Stimulated activated CD4-positive, alpha-beta T cell treated with anti-CD3 and anti-CD28 coated beads, Interleukin-15, amount 100 ng/mL, for 1 hour (primary cell): ENCODE data around the gene FBN3.
"Not testable (repeated sequence)": the region's sequence is repeated elsewhere in the genome, so short reads cannot be mapped to it uniquely, and the experiment has no call there.

Experiments
- DNase-seq, 2 donors: peaks; one replicate each; pipeline ENCODE4 v3.0.0-alpha.2; 2020; ENCODE audit warnings: low read depth in 1 of 2, low spot score in 1 of 2

The FBN3 gene

DNA sequence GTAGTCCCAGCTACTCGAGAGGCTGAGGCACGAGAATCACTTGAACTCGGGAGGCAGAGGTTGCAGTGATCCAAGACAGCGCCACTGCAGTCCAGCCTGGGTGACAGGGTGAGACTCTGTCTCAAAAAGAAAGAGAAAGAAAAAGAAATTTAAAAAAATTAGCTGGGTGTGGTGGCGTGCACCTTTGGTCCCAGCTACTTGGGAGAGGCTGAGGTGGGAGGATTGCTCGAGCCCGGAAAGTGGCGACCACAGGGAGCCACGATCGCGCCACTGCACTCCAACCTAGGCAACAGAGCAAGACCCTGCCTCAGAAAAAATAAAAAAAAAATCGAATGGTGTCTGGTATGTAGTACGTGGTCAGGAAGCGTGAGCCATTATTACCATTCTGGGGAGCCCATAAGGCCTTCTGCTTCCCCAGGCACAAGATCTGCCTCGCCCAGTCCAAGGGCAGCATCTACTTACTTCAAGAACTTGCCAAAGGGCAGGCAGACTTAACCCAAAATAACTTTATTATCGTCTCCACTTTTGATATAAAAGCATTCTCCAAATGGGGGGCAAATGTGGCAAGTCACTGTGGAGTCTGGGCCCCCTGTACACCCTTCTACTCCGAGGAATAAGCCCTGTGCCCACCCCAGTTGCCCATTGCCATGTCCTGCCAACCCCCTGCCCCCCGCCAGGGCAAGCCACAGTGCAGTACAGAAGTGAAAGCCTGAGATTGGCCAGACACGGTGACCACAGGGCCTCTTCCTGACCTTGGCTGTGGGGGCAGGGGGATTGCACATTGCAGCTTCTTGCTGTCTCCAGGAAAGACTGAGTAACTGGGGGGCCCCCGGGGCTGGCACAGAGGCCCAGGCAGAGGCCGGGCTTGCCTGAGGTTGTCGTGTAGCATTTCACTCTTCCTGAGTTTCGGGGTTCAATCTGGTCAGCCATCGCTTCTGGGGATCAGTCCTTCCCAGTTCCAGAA is 84.2 kb downstream of the FBN3 start:
- no peak for DNase-seq

DNA sequence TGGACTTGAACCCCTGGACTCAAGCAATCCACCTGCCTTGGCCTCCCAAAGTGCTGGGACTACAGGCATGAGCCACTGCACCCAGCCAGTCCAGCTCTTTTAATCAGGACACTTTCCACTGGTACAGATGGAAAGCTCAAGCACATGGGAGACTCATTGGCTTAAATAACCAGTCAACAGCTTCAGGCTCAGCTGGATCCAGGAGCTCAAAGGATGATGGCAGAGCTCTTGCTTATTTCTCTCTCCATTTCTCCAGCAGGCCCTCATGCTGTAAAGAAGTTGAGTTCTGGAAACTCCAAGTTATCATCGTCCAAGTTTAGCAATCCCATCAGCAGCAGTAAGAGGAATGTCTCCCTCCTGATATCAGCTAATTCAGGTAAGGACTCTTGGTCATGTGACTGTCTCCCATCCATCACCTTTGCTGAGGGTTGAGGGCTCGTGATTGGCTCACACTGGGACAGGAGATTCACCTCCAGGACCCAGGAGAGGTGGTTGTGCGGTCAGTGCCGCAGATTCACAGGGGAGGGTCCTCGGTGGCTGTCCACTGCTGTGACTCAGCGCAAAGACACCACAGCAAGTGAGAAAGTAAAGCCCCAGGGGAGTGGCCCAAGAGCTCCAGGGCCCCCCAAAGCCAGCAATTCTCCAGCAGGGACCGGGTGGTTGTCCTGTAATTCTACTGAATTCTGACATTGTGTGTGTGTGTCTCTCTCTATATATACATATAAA is 91.7 kb downstream of the FBN3 start:
- no peak for DNase-seq

DNA sequence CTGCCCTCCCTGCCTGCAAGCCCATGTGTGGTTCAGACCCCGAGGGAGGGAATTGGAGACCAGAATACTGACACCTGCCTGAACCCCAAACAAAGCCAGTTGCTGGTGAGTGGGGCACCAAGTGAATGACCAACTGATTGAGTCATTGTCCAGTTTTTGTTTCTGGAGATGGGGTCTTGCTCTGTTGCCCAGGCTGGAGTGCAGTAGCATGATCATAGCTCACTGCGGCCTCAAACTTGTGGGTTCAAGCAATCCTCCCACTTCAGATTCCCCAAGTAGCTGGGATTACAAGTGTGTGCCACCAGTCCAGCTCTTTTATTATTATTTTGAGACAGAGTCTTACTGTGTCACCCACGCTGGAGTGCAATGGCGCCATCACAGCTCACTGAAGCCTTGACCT is 92.9 kb downstream of the FBN3 start:
- no peak for DNase-seq

DNA sequence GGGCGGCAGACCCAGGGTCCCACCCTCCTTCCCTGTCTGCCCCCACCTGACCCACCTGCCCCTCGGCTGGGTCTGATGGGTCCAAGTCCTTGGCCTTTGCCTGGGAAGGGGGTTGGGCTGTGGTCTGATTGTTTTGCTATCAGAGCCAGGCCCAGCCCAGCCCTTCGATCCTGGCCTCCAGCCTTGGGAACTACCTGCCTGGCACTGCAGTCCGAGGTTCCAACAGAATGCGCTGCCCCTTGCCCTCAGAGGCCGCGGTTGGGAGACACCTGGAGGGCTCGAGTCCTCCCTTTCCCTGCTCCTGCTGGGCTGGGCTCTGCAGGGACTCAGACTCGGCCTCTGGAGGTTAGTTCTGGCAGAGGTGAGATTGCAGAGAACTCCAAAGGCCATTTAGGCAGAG is 95.2 kb downstream of the FBN3 start:
- DNase-seq = no peak

DNA sequence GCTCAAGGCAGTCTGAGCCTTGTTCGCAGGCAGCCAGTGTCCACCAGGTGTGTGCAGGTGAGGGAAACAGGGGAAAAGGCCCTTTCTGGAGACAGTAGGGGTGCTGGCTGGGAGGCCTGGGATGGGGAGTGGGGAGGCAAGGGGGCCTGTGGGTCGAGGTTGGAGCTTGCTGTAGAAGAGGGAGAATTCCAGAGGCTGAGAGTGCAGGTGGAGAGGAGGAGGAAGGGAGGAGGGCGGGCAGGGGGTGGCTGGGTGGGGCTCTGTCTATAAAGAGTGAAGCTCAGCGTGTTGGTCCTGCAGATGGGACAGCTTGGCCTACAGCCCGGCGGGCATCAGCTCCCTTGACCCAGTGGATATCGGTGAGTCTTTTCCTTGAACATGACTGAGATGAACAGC is 96.9 kb downstream of the FBN3 start, which contains the start of gene CCL25:
TSS of gene CCL25 (plus strand) at position 297 of the 396 bp plus-strand sequence. CDS start 290 bp downstream, outside the sequence.
- DNase-seq = no peak

DNA sequence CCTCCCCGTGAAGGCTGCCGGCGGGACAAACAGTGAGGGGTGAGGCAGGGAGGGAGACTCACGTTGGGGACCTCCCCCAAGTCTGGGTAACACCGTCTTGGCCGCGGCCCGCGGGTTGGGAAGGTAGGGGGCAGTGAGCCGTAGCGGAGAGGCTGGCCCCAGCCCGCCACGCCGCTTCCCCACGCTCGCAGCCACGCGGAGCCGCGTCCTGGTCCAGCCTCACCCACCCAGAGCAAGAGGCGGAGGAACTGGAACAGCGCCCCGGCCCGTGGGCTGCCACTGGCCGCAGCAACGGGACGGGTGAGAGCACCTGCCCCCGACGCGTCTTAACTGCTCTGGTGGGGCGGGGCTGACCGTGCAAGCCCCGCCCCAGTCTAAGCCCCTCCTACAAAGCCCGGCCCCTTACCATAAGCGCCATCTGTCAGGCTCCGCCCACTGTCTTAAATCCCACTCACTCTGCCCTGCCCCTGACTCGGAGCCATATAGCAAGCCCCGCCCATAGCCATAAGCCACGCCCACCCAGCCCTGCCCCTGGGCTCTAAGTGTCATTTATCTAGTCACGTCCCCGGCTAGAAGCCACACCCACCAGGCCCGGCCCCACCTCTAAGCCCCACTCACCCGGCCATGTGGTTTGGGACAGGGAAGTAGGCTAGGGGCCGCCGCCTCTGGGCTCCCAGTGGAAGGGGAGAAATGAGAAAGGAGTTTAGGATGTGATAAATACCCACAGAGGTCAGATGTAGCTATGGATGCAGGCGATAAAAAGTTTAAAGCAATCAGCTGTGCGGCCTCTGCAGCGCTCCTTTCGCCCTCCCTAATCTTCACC is 98.9 kb downstream of the FBN3 start:
- DNase-seq = peak; percentile 60 to 88

DNA sequence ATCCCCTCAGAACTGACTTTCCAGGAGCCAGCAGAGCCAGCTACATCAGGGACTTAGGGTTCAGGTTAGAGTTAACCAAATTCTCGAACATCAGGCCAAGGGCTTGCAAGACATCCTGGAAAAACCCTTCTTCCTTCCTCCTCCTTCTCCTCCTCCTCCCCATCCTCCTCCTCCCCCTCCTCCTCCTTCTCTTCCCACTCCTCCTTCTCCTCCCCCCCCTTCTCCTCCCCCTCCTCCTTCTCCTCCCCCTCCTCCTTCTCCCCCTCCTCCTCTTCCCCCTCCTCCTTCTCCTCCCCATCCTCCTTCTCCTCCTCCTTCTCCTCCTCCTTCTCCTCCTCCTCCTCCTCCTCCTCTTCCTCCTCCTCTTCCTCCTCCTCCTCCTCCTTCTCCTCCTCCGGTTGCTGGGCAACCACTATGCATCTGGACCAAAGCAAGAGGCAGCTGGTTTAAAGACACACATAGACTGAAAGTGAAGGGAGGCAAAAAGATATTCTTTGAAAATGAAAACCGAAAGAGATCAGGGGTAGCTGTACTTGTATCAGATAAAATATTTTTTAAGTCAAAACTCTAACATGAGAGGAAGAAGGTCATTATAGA is 102.7 kb downstream of the FBN3 start:
- no peak for DNase-seq

DNA sequence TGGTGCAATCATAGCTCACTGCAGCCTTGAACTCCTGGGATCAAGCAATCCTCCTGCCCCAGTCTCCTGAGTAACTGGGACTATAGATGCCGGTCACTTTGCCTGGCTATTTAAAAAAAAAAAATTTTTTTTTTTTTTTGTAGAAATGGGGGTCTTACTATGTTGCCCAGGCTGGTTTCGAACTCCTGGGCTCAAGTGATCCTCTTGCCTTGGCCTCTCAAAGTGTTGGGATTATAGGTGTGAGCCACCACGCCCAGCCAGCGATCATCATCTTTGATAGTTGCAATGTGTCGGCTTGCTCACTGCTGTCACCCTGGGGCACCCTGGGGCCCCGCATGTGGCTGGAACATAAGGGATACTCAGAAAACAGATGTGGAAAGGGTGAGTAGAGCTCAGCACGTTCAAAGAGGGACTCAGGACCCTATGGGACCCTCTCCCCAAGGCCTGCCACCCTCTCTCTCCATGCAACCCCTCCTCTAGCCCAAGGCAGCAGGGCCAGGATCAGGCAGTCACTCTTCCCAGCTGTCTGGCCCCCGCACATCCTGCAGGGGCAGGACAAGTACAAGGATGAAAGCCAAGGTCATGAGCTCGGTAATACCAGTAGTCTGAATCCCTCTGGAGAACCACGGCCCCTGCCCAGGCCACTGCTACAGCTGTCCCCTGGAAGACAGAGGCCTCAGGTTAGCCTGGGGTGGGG is 103.4 kb downstream of the FBN3 start:
- DNase-seq = no peak

DNA sequence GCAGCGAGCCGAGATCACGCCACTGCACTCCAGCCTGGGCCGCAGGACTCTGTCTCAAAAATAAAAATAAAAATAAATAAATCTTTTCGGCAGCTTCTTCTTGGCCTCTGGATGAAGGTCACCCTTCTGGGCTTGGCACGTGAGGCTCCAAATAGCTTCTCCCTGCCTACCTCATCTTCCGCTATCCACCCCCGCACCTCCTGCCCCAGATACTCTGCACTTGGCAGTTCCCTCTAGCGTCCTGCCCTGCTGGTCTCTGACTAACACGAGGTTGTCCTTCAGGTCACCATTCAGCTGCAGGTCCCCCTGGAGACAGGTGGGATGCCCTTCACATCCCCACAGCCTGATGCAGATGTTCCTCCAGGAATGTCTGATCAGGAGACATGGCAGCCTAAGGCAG is 105.4 kb downstream of the FBN3 start:
- no peak for DNase-seq

DNA sequence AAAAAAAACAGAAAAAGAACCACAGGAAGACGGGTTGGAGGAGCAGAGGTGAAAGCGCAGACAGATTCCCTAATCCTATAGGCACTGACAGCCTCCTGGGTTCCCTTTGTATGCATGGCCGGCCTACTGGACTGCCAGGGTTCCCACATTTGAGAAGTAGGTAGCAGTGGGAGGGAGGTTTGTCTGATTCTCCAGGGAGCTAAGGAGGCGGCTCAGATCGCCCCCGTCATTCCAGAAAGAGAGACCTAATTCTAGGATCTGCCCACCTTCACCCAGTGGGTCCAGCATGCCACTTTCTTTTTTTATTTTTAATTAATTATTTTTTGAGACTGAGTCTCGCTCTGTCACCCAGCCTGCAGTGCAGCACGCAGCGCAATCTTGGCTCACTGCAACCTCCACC is 106.5 kb downstream of the FBN3 start:
- no peak for DNase-seq

DNA sequence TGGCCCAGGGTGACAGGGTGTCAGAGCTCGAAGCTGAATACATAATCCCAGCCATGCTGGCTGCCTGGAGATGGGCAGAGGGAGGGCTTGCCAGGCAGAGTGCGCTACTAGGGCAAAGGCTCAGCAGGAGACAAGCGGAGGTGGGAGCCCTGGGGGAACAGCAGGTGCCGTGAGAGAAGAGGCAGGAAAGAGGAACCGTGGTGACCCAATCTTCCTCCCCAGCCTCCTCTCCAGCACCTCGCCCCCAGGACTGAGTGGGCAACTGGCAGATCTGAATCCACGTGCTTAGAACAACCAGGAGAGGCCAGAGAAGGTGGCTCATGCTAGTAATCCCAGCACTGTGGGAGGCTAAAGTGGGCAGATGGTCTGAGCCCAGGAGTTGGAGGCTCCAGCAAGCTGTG is 107.9 kb downstream of the FBN3 start:
- DNase-seq = no peak

DNA sequence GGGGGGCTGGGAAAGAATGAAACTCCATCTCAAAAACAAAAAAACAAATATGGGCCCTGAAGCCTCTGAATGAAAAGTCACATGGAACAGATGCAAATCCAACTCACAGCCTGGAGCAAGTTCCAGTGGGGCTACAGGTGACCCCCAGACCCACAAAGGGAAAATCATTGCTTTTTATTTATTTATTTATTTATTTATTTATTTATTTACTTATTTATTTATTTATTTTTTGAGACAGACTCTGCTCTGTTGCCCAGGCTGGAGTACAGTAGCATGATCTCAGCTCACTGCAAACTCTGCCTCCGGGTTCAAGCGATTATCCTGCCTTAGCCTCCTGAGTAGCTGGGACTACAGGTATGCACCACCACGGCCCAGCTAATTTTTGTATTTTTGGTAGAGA is 110.2 kb downstream of the FBN3 start:
- no peak for DNase-seq

DNA sequence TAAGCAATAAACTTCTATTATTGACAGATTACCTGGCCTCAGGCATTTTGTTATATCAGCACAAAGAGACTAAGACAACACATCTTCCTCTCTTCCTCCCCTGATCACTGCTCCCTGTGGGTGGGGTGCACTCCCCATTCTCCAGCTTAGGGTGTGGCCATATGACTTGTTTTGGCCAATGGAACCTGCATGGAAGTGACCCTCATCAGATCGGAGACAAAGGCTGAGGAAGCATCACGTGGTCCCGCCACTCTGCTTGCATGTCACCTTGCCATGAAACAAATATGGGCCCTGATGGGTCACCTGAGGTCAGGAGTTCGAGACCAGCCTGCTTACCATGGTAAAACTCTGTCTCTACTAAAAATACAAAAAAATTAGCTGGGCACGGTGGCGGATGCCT is 110.6 kb downstream of the FBN3 start:
- DNase-seq = no peak

DNA sequence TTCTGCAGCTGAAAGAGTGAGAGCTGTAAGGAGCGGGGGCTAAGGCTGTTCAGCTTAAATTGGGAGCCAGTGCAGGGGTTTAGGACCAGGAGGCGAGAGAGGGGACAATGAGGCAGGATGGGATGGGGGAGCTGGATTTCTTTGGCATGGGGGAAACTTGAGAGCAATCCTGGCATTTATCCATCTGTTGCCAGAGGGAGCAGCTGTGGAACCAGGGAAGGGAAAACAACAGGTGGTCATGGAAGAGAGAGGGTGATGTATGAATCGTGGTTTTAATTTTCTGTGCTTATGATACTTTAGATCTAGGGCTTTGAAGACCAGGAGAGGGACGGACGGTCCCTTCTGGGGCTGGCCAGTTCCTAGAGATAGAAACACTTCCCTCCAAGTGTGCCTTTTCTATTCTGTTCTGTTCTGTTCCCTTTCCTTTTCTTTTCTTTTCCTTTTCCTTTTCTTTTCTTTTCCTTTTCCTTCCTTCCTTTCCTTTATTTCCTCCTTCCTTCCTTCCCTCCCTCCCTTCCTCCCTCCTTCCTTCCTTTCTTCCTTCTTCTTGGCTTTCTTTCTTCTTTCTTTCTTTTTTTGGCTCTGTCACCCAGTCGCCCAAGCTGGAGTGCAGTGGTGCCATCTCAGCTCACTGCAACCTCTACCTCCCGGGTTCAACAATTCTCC is 112.8 kb downstream of the FBN3 start:
- no peak for DNase-seq

DNA sequence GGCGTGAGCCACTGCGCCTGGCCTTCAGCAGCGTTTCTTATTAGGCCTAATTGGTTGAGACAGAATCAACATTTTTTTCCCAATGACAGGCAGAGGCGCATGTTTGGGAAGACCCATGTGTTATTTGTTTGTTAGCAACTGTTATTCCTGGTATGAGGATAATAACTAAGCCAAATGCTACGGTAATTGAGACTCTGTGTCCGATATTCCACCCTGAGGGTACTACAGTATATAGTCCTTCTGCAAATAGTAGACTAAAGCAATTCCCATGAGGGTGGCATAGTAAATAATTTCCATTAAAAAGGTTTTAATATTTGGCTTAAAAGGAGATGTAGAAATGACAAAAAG is 115.2 kb downstream of the FBN3 start:
- no peak for DNase-seq

DNA sequence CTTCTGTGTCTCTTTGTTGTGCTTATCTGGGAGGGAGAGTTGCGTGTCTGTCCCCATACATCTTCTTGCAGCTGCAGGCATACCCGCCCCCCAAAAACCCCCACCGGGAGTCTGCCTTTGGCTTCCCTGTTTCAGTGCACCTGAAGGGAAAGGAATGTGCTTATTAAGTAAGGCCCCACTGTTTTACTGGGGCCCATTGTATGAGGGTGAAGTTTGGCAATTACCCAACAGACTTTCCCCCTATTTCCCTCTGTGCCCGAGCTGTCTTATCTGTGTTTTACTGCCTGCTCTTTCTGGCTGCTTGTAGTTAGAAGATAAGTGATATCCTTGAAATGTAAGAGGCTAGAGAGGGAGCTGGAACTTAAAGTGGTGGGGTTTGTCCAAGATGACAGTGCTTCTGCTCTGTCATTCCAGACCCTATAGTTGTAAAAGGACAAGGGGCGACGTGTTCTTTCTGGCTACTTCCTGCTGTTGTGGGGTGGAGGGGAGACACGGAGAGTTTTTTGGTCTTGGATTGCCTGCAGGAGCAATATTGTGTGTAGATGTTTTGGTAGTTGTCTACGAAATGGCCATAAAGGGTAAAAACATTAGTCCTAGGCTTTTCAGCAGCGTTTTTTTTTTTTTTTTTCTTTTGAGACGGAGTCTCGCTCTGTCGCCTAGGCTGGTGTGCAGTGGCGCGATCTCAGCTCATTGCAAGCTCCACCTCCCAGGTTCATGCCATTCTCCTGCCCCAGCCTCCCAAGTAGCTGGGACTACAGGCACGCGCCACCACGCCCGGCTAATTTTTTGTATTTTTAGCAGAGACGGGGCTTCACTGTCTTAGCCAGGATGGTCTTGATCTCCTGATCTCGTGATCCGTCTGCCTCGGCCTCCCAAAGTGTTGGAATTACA is 115.9 kb downstream of the FBN3 start:
- DNase-seq = not testable (repeated sequence)

DNA sequence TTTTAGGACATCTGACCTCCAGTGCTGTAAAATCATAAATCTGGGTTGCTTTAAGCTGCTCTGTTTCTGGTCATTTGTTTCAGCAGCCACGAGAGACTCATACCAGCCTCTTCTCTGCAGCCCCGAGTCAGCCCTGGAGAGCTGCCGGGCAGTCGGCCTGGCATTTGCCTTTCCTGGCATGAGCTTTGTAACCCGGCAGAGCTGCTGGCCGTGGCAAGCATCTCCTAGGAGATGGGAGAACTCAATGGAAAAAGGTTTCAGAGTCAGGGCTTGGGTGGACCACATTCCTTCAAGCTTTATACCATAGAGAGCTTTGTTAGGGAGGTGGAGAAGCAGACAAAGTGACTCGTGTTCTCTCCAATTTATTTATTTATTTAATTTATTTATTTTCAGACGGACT is 118.4 kb downstream of the FBN3 start:
- no peak for DNase-seq

DNA sequence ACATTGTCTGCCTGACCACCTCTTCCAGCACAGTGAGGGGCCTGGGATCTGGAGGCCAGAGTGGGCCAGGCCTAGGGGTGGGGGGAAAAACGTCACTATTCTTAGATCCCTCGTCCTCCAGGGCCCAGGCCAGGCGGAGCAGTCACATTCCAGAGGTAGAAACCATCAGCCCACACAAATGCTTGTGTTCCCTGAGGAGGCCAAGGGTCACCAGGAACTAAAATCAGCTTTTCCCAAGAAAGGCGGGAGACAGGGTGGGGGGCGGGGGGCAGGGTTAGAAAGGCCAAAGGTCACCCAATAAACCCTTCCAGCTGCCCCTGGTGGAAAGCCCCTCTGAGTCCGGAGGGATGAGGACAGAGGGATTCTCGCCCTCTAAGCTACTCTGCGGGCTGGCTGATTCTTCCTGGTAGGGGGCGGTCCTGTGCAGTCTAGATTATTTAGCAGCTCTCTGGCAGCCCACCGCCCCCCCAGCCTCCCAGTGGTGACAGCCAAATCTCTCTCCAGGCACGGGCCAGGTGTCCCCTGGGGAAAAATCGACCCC is 120.4 kb downstream of the FBN3 start:
- DNase-seq = no peak

DNA sequence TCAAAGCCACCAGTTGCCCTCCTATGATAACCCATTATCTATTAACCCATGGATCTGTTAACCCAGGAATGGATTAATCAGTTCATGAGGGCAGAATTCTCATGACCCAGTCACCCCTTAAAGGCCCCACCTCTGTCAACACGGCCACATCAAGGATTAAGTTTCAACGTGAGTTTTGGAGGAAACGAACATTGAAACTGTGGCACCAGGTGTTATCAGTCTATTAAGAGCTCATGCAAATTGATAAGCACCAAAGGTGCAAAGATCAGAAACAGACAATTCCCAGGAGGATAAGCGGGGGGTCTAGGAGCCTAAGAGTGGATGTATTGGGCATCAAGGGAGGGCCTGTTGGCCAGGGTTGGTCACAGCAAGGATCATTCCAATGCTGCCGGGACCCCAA is 124.1 kb downstream of the FBN3 start:
- no peak for DNase-seq
